Smooth muscle cell of the brain vasculature (primary cell): ENCODE measurements around the gene STRN4.

Source experiments
- DNase-seq: peaks from one replicate; pipeline ENCODE4 v3.0.0-alpha.2; 2012; ENCODE audit warnings: low read depth, low spot score

The STRN4 gene

DNA sequence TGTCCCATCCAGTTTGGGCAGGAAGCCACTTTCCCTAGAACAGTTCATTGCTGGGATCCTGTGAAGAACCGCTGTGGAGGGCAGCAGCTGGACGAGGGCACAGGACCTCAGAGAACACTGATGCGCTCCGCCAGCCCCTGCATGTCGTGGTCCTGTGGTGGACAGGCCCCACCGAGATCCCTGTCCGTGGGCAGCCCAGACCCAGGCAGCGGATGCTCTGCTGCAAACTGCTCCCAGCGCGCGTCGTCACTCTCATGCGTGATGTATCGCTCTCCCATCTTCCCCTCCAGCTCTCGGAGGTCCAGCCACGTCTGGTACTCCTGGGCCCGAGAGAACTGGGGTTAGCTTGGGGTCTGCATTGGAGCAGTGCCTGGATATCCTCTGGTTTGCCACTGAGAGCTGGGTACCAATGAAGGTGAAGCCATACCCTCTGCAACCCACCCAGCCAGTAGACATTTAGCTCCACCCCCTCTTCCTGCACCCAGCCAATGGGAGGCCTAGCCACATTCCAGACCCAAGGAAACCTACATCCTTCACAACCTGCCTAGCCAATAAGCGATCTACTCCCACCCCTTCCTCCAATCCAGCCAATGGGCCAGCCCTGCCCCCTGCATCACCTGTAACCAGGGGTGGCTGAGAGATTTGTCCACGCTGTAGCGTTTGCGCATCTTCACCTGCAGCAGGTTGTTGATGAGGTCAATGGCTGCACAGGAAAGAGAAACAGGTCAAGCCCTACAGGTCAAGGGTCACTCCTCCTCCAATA is 71.7 kb downstream of the STRN4 start:
- no peak for DNase-seq

DNA sequence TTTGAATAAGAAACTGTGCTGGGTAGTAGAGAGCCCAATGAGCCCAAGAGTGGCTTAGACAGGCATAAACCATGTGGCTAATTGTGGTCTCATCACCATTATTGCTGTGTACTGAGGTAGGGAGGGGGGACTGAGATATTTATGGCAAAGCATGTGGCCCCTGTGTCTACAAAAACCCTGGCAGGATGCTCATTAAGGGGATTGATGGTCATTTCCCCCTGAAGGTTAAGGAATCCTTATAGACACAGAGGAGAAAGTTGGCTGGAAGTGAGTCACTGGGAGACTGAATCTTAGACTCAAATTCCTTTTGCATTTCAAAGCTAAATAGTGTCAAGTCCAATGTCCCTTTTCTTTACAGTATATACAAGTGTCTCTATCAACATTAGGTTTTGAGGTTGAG is 75.4 kb downstream of the STRN4 start:
- no peak for DNase-seq
